Heart right ventricle (tissue), 16 donors: ENCODE data around the gene SLC23A1. TPM values are rescaled to one million over a fixed set of nuclear protein-coding genes. Genes with fewer than 3 reads are reported as not detected.
"Not testable (repeated sequence)": the region's sequence is repeated elsewhere in the genome, so short reads cannot be mapped to it uniquely, and the experiment has no call there.

ENCODE experiments used
- ATAC-seq, 8 donors: fragments of 200-7000 bp; cut with Tn5 transposase; one replicate each; pipeline ENCODE4 v1.9.1; 2020; ENCODE audit warnings: mild to moderate bottlenecking in 8 of 8, moderate library complexity in 8 of 8, moderate number of reproducible peaks in 1 of 8
- DNase-seq, 2 donors: peaks; one replicate each; pipeline ENCODE4 v3.0.0-alpha.2; 2020
- H3K27ac ChIP-seq, 10 donors: fragments of 200-600 bp; sonication (generic) in 2 of 10; one replicate each; pipeline versions ENCODE4 v1.5.0 to v1.8.0; 2020 to 2022; ENCODE audit warnings: mild to moderate bottlenecking in 3 of 10
- H3K27me3 ChIP-seq, 7 donors: fragments of 200-600 bp; one replicate each; pipeline ENCODE4 v1.8.0; 2021 to 2022; ENCODE audit warnings: mild to moderate bottlenecking in 2 of 7
- H3K36me3 ChIP-seq, 9 donors: fragments of 200-600 bp; sonication (generic) in 1 of 9; one replicate each; pipeline versions ENCODE4 v1.5.0 to v1.8.0; 2020 to 2022; ENCODE audit warnings: mild to moderate bottlenecking in 2 of 9
- H3K4me1 ChIP-seq, 9 donors: fragments of 200-600 bp; sonication (generic) in 1 of 9; one replicate each; pipeline versions ENCODE4 v1.5.0 to v1.8.0; 2020 to 2022; ENCODE audit warnings: mild to moderate bottlenecking in 4 of 9
- H3K4me3 ChIP-seq, 10 donors: fragments of 200-600 bp; sonication (generic) in 2 of 10; one replicate each; pipeline versions ENCODE4 v1.5.0 to v1.8.0; 2020 to 2022; ENCODE audit warnings: mild to moderate bottlenecking in 7 of 10, moderate library complexity in 2 of 10
- H3K9me3 ChIP-seq, 11 donors: fragments of 200-600 bp in 10 of 11; sonication (generic) in 2 of 11; one replicate each; pipeline versions ENCODE4 v1.5.0 to v1.8.0; 2013 to 2022; ENCODE audit warnings: mild to moderate bottlenecking in 2 of 11, control low read depth in 1 of 11, moderate library complexity in 1 of 11
- CTCF ChIP-seq, 9 donors: fragments of 200-600 bp; sonication (generic) in 2 of 9; IDR thresholded peaks; one replicate each; pipeline versions ENCODE4 v1.5.0 to v1.8.0; 2021 to 2022; ENCODE audit warnings: antibody characterized with exemption in 9 of 9, mild to moderate bottlenecking in 5 of 9, moderate library complexity in 1 of 9
- WGBS, 2 donors: extraction: QIAGEN DNeasy Blood & Tissue Kit; methylation state at CpG; one replicate each; pipeline ENCODE4 v1.1.7; 2013; ENCODE audit warnings: inconsistent platforms in 1 of 2; 5-methylcytosine and 5-hydroxymethylcytosine counted together
- intact Hi-C, 10 donors: fragments of 100-400 bp; cut with DNase I; formaldehyde crosslinking; loops; one replicate each; pipeline versions ENCODE4 v1.11.1 to v1.14.2; 2022
- polyA plus RNA-seq, 2 donors: library from polyadenylated mRNA; stranded (reverse); fragments of 200-250 nt; gene quantifications; one replicate each; pipeline ENCODE4 v1.2.3, GENCODE V29; 2013
- total RNA-seq, 10 donors: library from RNA; stranded (reverse); fragmentation: NEBNext Ultra II Directional in 3 of 10; extraction: Animal tissue kit (Norgen Biotek cat#: 25700) in 3 of 10; gene quantifications; one replicate each; pipeline versions ENCODE4 v1.2.1 to v1.2.4, GENCODE V29; 2021 to 2023
- donor health status: Arrhythmogenic right ventricular cardiomyopathy.
- donor health status: ischemic (EF 13 %, LVEDD 7.1; RV severe dilation, severe dysfunction).
- donor health status: healthy with polysubstance abuse.
- donor health status: DM: no; HTN: yes; CAD: no.
- donor health status: DM: no; HTN: no; CAD: no.
- donor health status: ischemic (EF 25% LVEDD 6.9; RV normal size, moderate dysfunction).
- donor health status: ischemic (EF 25% LVEDD 5.7; RV mildly dilated, moderate dysfunction).
- donor health status: healthy.
- donor health status: DM: yes; HTN: yes; CAD: no.
- donor health status: Ischemic cardiomyopathy.
- donor health status: ischemic (EF 35%, LVEDD 5.7; RV mildly dilated, moderate dysfunction).
- donor health status: nonischemic (EF 11% LVEDD 7.7; RV severe dilation, severe dysfunction).
- donor health status: DM: yes; HTN: yes; CAD: no.
- donor health status: PGD.
- donor health status: ischemic (EF 29% LVEDD 5.4; RV normal size, mild dysfunction).
- donor health status: nonischemic (EF 23%, LVEDD 6.1; RV moderate dilation, normal function).

Gene SLC23A1
- total and polyA plus RNA-seq, 12 donors: 0.19 TPM; not detected in 11

GRCh38 chr5:139410993-139411828 lies 28.1 kb upstream of the SLC23A1 start:
- DNase-seq: no peak
- H3K36me3 ChIP-seq: peaks cover 0 to 37% (median 0%) of the 10 kb centered on the region in 9 donors
- peak overlapping the region in 7 of 10 donors; percentile 1 to 36 (median 8) for H3K27ac ChIP-seq
- no peaks in the 10 kb centered on the region for H3K27me3 ChIP-seq
- no peak for TF ChIP-seq CTCF (IDR thresholded peaks at IDR 0.05)
- ATAC-seq: no peak
- peaks cover 17 to 48% (median 37%) of the 10 kb centered on the region in 9 donors for H3K4me1 ChIP-seq
- 62 to 70% methylated on average over 17 of the region's 17 CpGs for WGBS, 2 donors
- no peaks in the 10 kb centered on the region for H3K9me3 ChIP-seq
- H3K4me3 ChIP-seq: no peak overlapping the region
- intact Hi-C loops: no loop called here

- no peak for DNase-seq
- H3K9me3 ChIP-seq: no peaks in the 10 kb centered on the region
- H3K27ac ChIP-seq: peak overlapping the region in 5 of 10 donors; percentile 1 to 36 (median 7)
- ATAC-seq: no peak
- no peak overlapping the region for H3K4me3 ChIP-seq
- H3K27me3 ChIP-seq: no peaks in the 10 kb centered on the region
- no peak for TF ChIP-seq CTCF (IDR thresholded peaks at IDR 0.05)
- H3K4me1 ChIP-seq: peaks cover 9 to 40% (median 29%) of the 10 kb centered on the region in 9 donors
- intact Hi-C loops: no loop called here
- WGBS, 2 donors: 61 to 62% methylated on average over 6 of the region's 6 CpGs
- H3K36me3 ChIP-seq: peaks cover 0 to 37% (median 0%) of the 10 kb centered on the region in 9 donors
These were observed 27.3 kb upstream of the SLC23A1 start for GRCh38 chr5:139410121-139410992.

GRCh38 chr5:139409116-139409515 lies 26.0 kb upstream of the SLC23A1 start:
- H3K27me3 ChIP-seq, H3K9me3 ChIP-seq, H3K4me3 ChIP-seq, ATAC-seq, DNase-seq, intact Hi-C loops, H3K27ac ChIP-seq: not testable (repeated sequence)
- WGBS, 2 donors: 81 to 91% methylated on average over 5 of the region's 5 CpGs
- Histone ChIP-seq H3K36me3 (peaks cover 0 to 37% (median 0%) of the 10 kb centered on the region in 9 donors), H3K4me1 (peaks cover 0 to 36% (median 24%) of the 10 kb centered on the region in 9 donors)

GRCh38 chr5:139408191-139408590 lies 25.1 kb upstream of the SLC23A1 start:
- H3K4me1 ChIP-seq: peaks cover 3 to 32% (median 21%) of the 10 kb centered on the region in 9 donors
- ATAC-seq: no peak
- WGBS, 2 donors: 92 to 95% methylated on average over 7 of the region's 7 CpGs
- H3K36me3 ChIP-seq: peaks cover 0 to 30% (median 0%) of the 10 kb centered on the region in 9 donors
- no peaks in the 10 kb centered on the region for H3K9me3 ChIP-seq
- TF ChIP-seq CTCF (IDR thresholded peaks at IDR 0.05): no peak
- intact Hi-C loops: no loop called here
- H3K27ac ChIP-seq: no peak overlapping the region
- H3K4me3 ChIP-seq: no peak overlapping the region
- no peak for DNase-seq
- H3K27me3 ChIP-seq: no peaks in the 10 kb centered on the region
